Brain pericyte (primary cell): Measurements from ENCODE around the gene EPAS1.

Experiments
- DNase-seq: peaks from one replicate; pipeline ENCODE4 v3.0.0-alpha.2; 2012; ENCODE audit warnings: low read depth, low spot score

The EPAS1 gene

DNA sequence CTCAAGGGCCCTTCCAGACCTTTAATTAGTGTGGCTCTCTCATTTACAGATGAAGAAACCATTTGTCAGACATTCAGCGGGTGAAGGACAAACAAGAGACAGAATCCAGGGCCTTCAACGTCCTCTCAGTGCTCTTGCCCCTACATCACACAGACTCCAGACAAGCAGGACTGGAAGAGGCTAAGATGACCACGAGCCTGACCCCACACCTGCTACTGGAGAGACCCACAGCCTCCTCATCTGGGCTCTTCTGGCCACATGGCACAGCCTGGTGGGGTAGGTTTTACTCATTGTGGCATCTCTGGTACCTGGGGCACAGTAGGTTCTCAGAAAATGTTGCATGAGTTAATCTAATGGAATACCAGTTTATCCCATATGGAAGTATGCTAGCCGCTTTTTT lies 112.5 kb downstream of the EPAS1 start:
- no peak for DNase-seq

DNA sequence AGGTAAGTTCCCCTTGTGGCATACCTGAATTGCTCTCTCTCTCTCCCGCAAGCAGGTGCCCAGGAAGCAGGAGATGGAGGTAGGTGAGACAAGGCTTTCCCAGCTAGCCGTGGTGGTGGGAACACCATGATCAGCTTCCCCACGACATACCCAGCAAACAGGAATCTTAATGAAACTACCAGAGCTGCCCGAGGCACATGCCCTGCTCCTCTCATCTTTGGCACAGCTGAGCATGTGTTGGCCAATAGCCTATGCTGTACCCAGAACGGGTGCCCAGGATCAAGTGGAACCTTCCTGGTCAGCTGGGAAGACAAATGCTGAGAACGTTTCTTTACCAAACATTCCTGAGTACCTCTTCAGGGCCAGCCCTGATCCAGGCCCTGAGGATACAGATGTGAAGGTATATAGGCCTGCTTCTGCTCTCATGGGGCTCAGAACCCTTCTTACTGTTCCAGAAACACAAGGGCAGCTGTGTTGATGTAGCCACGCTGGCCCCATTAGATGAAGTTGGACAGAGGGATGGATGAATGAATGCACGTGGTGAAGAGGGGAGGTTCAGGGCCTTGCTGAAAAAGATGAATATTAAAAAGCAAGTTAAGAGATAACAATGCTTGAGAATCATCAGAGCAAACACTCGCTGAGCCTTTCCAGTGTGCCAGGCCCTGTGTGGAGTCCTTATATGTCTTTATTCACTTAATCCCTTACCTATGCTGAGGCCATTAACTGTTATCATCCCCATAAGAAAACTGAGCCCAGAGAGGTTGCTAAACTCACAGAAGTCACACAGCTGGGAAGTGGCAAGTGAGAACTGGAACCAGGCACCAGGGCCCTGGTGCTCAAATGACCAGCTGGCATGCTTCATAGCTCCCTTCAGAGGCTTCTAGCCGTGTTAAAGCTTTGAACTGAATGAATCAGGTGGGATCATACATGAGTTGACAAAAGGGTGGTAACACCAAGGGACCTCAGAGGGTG lies 113.4 kb downstream of the EPAS1 start:
- DNase-seq = no peak

DNA sequence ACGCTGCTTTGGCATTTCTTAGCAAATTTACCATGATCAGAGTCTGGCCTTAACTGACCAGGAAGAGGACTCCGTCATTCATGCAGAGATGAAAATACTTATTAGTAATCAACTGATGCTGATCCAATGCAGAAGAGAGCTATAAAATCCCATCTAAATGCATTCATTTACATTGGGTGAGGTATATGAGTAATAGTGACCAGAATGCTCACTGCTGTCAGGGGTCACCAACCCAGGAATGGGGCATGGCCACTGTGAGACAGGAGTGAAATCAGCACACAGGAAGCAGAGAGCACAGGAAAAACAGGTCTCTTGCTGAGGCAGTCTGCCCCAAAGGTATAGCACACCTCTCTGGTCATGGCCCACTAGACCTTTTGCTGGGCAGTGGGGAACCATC lies 114.0 kb downstream of the EPAS1 start:
- no peak for DNase-seq

DNA sequence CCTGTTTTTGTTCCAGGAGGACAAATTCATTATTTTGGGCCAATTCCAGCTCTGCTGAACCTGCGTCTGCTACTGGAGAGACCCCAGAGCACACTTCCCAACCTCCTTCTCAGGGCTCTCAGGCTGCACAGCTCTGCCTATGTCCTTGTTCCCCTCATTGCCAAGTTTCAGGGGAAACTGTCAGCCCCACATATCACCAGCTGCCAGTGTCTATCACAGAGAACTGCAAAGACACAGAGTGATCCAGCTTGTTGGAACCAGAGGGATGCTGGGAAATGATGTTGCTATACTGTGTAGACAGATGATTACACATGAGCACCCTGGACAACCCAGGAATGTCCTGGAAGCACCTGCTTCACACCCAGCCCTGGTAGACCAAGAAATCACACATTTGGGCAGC lies 114.8 kb downstream of the EPAS1 start:
- no peak for DNase-seq

DNA sequence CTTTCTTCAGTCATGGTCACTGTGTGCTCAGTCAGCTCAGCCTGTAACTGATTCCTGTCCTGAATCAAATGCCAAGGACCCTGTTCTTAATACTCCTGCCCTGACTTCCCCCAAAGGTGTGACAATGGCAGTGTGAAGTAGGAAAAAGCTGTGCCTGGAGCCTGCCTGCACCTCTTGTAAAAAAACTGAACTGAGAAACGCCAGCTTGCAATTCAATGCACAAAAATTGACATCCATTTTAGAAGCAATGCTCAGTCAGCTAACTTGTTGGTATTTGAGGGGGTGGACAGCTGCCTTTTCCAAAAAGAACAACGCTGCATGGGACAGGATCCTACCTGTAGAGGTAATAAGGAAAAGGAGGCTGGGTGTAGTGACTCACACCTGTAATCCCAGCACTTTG lies 115.9 kb downstream of the EPAS1 start:
- no peak for DNase-seq

DNA sequence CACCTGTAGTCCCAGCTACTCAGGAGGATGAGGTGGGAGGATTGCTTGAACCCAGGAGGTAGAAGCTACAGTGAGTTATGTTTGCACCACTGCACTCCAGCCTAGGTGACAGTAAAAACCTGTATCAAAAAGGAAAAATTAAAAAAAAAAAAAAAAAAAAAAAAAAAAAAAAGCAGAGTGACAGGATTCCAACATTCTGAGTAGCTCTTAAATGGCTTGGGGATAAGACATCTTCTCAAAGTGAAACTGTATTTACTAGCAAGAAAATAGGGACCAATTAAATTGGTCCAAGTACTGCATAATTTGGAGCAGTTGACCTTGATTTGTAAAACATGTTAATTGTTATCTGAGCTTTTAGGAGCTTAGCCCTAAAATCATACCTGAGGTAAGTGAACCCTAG lies 116.4 kb downstream of the EPAS1 start:
- no peak for DNase-seq

DNA sequence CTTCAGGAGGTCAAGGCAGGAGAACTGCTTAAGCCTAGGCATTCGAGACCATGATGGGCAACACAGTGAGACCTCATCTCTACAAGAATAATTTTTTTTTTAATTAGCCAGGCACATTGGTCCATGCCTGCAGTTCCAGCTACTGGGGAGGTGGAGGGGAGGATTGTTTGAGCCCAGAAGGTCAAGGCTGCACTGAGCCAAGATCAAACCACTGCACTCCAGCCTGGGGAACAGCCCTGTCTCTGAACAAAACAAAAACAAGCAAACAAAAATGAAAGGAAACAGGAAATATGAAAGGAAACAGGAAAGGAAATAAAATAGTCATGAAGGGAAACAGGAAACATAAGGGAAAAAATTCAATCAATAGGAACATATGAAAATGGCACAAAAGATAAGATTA lies 117.5 kb downstream of the EPAS1 start:
- no peak for DNase-seq

DNA sequence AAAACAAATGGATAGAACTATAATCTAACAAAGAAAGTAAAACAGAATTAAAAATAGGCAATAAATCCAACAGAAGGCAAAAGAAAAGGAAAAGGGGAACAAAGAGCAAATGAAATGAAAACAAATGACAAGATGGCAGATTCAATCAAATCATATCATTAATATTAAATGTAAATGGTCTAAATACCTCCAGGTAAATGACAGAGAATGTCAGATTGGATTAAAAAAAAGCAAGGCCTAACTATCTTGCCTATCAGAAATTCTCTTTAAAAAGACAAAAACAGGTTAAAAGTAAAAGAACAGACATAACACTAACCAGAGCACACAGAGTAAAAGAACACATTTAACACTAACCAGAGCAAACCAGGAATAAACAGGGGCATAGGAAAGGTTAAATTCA lies 119.1 kb downstream of the EPAS1 start:
- no peak for DNase-seq

DNA sequence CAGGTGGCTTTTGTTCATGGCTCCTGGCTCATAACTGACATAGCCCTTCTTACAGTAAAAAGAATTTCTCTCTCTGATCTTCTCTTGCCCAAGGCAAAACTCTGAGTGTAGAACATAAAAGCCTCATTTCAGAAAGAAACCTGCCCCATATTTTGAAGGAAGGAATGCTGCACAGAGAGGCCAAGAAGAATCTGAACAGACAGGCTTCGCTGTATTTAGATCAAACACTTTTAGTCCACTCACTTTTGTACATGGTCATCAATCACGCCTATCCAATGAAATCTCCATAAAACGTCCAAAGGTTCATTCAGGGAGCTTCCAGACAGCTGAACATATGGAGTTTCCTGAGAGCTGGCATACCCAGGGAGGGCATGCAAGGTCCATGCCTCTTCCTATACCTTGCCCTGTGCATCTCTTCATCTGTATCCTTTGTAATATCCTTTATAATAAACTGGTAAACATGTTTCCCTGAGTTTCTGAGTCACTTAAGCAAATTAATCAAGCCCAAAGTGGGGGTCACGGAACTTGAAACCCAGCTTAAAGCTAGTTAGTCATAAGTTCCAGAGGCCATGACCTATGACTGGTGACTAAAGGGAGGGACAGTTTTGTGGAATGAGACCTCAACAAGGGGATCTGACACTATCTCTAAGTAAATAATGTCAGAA lies 119.7 kb downstream of the EPAS1 start:
- no peak for DNase-seq

DNA sequence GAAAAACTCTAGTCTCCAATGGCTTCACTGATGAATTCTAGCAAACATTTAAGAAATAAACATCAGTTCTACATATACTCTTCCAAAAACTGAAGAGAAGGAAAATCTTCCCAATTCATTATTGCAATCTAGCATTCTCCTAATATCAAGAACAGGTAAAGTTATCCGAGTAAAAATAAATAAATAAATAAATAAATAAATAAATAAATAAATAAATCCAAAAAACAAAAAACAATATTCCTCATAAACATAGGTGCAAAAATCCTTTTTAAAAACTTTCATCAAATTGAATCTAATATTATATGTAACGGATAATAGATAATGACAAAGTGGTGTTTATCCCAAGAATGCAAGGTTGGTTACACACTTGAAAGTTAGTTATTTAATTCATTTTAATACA lies 123.7 kb downstream of the EPAS1 start:
- no peak for DNase-seq

DNA sequence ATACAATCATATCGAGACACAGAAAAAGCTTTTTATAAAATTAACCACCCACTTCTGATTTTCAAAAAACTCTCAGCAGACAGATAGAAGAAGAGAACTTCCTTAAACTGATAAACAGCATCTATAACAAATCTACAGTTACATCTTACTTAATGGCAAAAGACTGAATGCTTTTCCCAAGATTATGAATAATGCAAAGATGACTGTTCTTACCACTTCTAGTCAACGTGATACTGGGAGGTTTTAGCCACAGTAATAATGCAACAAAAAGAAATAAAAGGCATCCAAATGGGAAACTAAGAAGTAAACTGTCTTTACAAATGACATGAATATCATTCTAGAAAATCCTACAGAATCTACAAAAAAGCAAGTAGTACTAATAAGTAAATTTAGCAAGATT lies 124.2 kb downstream of the EPAS1 start:
- DNase-seq = no peak

DNA sequence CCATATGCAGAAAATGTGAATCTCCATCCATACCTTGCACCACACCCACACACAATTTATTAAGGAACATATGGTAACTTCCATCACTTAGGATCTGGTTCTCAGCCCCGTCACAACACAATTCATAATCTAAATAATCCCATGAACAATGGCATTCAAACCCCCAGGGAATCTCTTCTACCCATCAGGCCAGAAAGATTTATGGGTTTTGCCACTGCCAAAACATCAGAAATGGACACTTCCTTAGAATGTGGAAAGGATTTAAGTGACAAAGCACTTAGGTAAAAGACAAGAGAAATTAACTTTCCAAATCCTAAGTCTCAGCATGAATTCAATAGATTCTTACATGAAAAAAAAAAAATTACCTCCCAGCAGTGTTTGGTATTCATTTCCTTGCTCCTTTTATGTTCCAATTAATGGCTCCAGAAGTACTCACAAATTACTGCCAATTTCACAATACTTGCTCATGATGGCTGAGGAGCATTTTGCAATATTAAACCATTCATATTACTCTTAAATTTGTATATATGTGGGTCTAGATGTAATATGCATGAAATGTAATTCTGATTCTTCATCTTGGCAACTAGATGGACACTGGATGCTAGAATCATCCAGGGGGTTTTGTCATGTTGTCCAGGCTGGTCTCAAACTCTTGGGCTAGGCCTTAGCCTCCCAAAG lies 125.6 kb downstream of the EPAS1 start:
- no peak for DNase-seq

DNA sequence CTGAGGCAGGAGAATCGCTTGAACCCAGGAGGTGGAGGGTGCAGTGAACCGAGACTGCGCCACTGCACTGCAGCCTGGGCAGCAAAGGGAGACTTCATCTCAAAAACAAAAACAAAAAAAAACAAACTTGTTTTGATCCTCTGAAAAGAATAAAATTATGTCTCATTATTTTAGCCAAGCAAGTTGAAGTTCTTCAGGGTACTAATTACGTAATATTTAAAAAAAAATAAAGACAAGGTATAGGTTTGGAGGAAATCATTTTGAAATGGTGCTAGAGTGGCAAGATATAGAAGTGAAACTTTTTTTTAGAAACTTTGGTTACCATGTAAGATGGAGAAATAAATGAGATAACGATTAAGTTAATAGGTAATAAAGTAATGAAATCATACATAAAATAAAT lies 127.7 kb downstream of the EPAS1 start:
- no peak for DNase-seq

DNA sequence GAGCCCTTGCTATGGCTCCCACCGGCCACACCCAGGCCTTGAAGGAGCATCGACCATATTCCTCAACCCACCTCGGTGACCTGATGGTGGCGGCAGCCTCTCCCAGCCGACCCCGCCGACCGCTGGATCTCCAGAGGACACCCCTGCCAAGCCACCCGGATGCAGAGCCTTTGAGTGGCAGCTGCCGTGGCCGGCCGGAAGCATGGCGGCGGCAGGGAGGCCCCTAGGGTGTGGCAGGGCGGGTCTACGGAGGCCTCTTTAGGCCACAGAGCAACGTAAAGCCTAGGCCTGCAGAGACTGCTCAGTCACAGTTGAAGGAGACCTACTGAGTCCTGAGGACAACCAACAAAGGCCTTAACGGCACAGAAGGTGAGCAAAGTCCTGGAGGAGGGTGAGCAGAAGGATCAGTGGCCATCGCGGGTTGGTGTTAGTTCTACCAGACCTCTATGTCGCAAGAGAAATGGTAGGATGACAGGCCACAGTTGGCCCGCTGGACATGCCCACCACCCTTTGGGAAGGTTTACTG lies 131.8 kb downstream of the EPAS1 start:
- no peak for DNase-seq

DNA sequence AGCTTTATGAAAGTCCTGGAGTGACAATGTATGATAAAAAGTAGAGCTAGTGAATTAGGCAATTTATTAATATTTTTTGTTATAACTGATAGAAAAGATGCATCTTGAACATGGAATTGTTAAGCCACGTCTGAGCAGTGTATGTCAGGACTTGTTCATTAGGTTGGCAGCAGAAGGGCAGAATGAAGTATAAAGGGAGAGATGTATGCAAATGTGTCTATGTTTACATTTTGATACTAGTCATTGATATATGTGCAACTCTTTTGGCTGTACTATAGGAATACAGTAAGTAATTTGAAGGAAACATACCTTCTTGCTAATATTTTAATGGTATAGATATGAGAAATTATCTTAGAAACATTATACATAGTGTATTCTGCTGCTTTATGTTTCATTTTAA lies 133.2 kb downstream of the EPAS1 start:
- no peak for DNase-seq

DNA sequence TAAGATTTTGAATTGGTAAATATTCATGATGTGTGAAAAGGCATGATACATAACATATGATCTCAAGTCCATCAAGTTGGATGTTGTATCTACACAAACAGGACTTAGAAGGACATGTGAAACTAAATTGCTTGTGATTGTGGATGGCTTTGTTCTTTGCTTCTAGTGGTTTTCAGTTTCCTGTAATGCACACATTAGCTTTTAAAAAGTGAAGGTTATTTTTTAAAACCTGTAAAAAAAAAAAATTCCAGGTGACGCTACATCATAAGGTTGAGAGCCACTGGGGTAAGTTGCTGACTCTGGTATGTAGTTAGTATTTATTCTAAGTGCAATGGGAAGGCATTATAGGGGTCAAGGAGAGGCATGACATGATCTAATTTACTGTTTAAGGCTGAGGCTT lies 133.8 kb downstream of the EPAS1 start:
- DNase-seq = no peak

DNA sequence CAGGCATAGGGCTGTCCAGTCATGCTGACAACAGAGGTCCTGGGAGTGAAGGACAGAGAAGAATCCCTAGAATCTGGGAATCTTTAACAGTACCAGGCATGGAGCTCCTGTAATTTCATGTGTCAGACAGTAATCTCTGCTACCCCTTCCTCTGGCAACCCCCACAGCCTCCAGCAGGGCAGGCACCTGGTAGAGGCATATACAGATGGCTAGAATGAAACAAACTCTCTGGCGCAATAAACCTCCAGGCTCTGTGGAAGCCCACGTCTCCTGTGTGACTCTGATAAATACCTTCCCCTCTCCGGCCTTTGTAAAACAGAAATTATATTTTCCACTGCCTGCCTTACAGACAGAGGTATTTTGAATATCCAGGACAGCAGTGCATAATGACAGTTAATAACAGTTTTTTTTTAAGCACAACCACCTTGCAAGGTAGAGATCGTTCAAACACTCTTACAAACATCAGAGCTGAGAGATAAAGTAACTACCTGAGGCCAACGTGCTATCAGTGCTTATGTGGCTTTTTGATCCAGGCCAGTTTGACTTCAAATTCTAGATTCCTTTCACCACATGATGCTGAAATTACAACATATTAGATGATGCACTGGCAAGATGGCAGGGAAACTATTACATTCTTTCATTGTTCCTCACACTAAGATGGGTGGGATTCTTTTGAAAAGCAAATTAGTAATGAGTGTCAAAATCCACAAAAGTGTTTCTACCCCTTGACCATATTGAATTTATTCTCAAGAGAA lies 134.5 kb downstream of the EPAS1 start:
- no peak for DNase-seq

DNA sequence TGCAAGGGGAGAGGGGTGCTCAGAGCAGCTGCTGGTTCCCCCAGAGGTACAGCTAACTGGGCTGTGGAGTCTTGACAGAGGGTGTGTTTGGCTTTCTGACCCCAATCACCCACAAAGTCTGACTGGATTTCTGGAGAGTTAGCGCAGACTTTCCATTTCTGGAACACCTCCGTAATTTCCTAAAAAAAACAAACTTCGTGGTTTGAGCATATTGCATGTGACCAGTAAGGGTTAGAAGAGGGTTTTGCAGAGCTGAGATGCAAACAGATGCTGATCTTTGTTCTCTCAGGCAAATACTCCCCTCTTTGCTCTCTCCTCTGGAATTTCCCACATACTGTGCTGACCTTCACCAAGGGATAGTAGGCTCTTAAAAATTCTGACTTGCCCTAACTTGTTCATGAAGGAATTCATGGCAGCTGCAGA lies 137.7 kb downstream of the EPAS1 start:
- peak; percentile 40 for DNase-seq

DNA sequence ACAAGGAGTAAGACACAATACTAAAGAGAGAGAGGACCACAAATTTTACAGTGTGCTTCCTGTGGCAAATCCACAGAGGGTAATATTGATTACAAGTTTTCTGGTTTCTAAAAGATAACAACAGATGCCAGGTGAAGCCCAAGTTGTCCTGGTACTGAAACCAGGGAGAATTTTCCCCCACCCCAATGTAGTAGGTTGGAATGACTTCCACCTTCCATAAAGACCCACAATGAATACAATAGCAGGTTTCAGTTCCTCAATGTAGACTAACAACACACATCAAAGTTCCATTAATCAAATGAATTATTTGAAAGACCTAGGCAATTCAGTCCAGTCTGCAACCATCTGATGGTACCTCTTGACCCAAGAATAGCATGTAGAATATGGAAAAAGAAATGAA lies 138.1 kb downstream of the EPAS1 start:
- no peak for DNase-seq

DNA sequence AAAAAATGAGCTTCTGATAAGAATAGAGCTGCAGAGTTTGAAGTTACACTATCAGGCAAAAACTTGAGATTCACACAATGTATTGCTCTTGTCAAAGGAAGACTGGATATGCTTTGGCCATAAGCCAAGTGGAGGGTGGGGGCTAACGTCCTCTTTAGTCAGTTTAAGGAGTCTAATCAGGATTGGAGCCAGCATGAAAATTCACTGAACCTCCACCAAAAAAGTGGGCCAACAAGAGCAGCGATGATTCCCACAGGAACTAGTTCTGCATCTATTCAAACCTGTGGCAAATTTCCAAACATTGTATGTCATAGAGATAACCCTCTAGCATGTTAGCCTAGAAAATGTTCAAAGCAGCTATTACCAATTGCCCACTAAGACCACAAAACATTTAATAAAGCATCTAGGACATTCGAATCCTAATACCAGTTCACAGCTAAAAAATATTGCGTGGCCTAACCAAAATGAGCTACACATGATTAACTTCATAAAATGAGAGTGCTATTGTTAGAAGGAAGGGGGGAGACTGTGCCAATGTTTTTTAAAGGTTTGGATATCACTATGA lies 138.7 kb downstream of the EPAS1 start:
- no peak for DNase-seq
